SIG-M5 (cell line): ENCODE measurements around the gene LEKR1.
"Not testable (repeated sequence)": the region's sequence is repeated elsewhere in the genome, so short reads cannot be mapped to it uniquely, and the experiment has no call there.

Experiments used
- DNase-seq: peaks from one replicate; lab custom pipeline; 2025; lab: John Stamatoyannopoulos, UW

The LEKR1 gene

GRCh38 chr3:156836701-156837100 lies 10.5 kb downstream of the LEKR1 start:
- no peak for DNase-seq

- no peak for DNase-seq
Observed at GRCh38 chr3:156837115-156837514, 11.0 kb downstream of the LEKR1 start.

- DNase-seq = no peak
Observed at GRCh38 chr3:156838035-156838434, 11.9 kb downstream of the LEKR1 start.

- no peak for DNase-seq
Observed at GRCh38 chr3:156840826-156841689, 14.9 kb downstream of the LEKR1 start.

GRCh38 chr3:156843071-156843808 lies 17.1 kb downstream of the LEKR1 start:
- no peak for DNase-seq

- DNase-seq = no peak
Observed at GRCh38 chr3:156847752-156848448, 21.7 kb downstream of the LEKR1 start.

- DNase-seq = no peak
Observed at GRCh38 chr3:156859578-156859977, 33.4 kb downstream of the LEKR1 start.

- DNase-seq = no peak
Observed at GRCh38 chr3:156860873-156861272, 34.7 kb downstream of the LEKR1 start.

GRCh38 chr3:156862338-156862737 lies 36.2 kb downstream of the LEKR1 start:
- DNase-seq = no peak

- DNase-seq = no peak
Observed at GRCh38 chr3:156865732-156866131, 39.6 kb downstream of the LEKR1 start.

GRCh38 chr3:156867174-156867573 lies 41.0 kb downstream of the LEKR1 start:
- DNase-seq = no peak

- no peak for DNase-seq
Observed at GRCh38 chr3:156867920-156868319, 41.8 kb downstream of the LEKR1 start.

- no peak for DNase-seq
Observed at GRCh38 chr3:156873906-156874305, 47.8 kb downstream of the LEKR1 start.

- DNase-seq = not testable (repeated sequence)
Observed at GRCh38 chr3:156879491-156879890, 53.3 kb downstream of the LEKR1 start.

- no peak for DNase-seq
Observed at GRCh38 chr3:156885761-156886160, 59.6 kb downstream of the LEKR1 start.

- DNase-seq = no peak
Observed at GRCh38 chr3:156888176-156888575, 62.0 kb downstream of the LEKR1 start.

GRCh38 chr3:156888576-156888975 lies 62.4 kb downstream of the LEKR1 start:
- no peak for DNase-seq

- DNase-seq = no peak
Observed at GRCh38 chr3:156892701-156893100, 66.5 kb downstream of the LEKR1 start.

GRCh38 chr3:156895374-156895773 lies 69.2 kb downstream of the LEKR1 start:
- not testable (repeated sequence) for DNase-seq

GRCh38 chr3:156897851-156898250 lies 71.7 kb downstream of the LEKR1 start:
- not testable (repeated sequence) for DNase-seq

GRCh38 chr3:156898296-156898880 lies 72.2 kb downstream of the LEKR1 start:
- no peak for DNase-seq

- no peak for DNase-seq
Observed at GRCh38 chr3:156899951-156900350, 73.8 kb downstream of the LEKR1 start.
